ENCODE measurements around the gene RFTN1. TPM values are rescaled to one million over a fixed set of nuclear protein-coding genes. Genes with fewer than 3 reads are reported as not detected.

Gene RFTN1
- total RNA-seq, 1 donor from 2014 or later = 0.92 TPM

DNA sequence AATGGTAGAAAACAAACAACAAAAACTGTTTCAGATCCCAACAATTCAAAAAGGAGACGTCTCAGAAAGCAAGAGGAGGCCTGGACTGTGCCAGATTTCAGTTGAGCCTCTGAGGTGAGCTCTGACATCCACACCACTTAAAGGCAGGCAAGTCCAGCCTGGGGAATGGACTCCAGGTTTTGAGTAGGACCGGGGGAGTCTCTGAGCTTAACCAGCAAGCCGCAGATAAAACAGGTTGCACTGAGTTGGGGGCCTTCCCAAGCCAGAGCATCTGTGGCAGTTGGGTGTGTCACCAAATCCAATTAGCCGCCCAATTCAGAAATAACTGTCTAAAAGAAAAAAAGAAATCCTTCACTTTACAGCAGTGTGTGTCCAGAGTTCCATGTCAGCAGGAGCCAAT lies 193.8 kb downstream of the RFTN1 start:
- Mint-ChIP-seq H3K27me3 (ENCODE audit: insufficient read depth, low read depth) (peaks cover 2% of the 10 kb centered on the region), H3K4me1 (peaks cover 24% of the 10 kb centered on the region), H3K36me3 (peaks cover 6% of the 10 kb centered on the region), H3K27ac (peak overlapping the region; percentile 79), H3K9me3 (no peaks in the 10 kb centered on the region), H3K4me3 (peak overlapping the region; percentile 27)
- H3K79me2 ChIP-seq (ENCODE audit: low read depth) = no peaks in the 10 kb centered on the region
- no peak overlapping the region for H3K27ac ChIP-seq
- no peaks in the 10 kb centered on the region for H3K27me3 ChIP-seq
- H3K36me3 ChIP-seq = no peaks in the 10 kb centered on the region
- H3K9ac ChIP-seq = no peak overlapping the region
- no peaks in the 10 kb centered on the region for H4K20me1 ChIP-seq (ENCODE audit: low read depth)
- DNase-seq (ENCODE audit: low spot score) = no peak
- H2AFZ ChIP-seq (replicated peaks) = no peak overlapping the region
- TF ChIP-seq CTCF (IDR thresholded peaks at IDR 0.05) (no peak), EZH2 (IDR thresholded peaks at IDR 0.05) (no peak), EZH2phosphoT487 (IDR thresholded peaks at IDR 0.05) (no peak)
- no peaks in the 10 kb centered on the region for H3K9me3 ChIP-seq (ENCODE audit: low read depth)
- no peaks in the 10 kb centered on the region for H3F3A ChIP-seq (ENCODE audit: low read depth)
- H3K4me2 ChIP-seq = no peak overlapping the region
- H3K4me3 ChIP-seq = no peak overlapping the region
- H3K4me1 ChIP-seq = peaks cover 11% of the 10 kb centered on the region

DNA sequence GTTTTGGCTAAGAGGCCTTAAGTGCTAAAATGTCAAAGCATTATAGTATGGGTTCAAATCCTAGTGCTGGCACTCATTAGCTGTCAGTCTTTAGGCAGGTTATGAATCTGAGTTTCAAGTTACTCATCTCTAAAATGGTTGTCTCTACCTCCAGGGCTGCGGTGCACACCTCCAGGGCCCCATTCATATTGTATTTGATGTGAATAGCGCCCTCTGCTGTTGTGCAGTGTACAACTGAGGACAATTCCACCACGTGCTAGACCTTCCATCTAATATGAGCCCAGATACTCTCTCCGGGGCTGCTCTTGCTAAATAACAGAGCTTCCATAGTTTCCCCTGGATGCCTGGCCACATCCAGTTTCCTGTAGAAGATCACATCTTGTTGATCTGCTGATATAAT lies 194.2 kb downstream of the RFTN1 start:
- Histone ChIP-seq H3K27ac (no peak overlapping the region), H2AFZ (replicated peaks) (no peak overlapping the region), H4K20me1 (ENCODE audit: low read depth) (no peaks in the 10 kb centered on the region), H3K9ac (no peak overlapping the region), H3K9me3 (ENCODE audit: low read depth) (no peaks in the 10 kb centered on the region), H3K4me2 (no peak overlapping the region), H3K27me3 (no peaks in the 10 kb centered on the region), H3K36me3 (no peaks in the 10 kb centered on the region), H3K4me1 (peaks cover 11% of the 10 kb centered on the region), H3F3A (ENCODE audit: low read depth) (no peaks in the 10 kb centered on the region), H3K79me2 (ENCODE audit: low read depth) (no peaks in the 10 kb centered on the region), H3K4me3 (no peak overlapping the region)
- no peaks in the 10 kb centered on the region for H3K9me3 Mint-ChIP-seq
- H3K4me3 Mint-ChIP-seq = peak overlapping the region; percentile 27
- DNase-seq (ENCODE audit: low spot score) = peak; percentile 62
- peaks cover 2% of the 10 kb centered on the region for H3K27me3 Mint-ChIP-seq (ENCODE audit: insufficient read depth, low read depth)
- peaks cover 6% of the 10 kb centered on the region for H3K36me3 Mint-ChIP-seq
- TF ChIP-seq CTCF (IDR thresholded peaks at IDR 0.05) (peak; percentile 64), EZH2phosphoT487 (IDR thresholded peaks at IDR 0.05) (no peak), EZH2 (IDR thresholded peaks at IDR 0.05) (no peak)
- peak overlapping the region; percentile 79 for H3K27ac Mint-ChIP-seq
- H3K4me1 Mint-ChIP-seq = peaks cover 24% of the 10 kb centered on the region

DNA sequence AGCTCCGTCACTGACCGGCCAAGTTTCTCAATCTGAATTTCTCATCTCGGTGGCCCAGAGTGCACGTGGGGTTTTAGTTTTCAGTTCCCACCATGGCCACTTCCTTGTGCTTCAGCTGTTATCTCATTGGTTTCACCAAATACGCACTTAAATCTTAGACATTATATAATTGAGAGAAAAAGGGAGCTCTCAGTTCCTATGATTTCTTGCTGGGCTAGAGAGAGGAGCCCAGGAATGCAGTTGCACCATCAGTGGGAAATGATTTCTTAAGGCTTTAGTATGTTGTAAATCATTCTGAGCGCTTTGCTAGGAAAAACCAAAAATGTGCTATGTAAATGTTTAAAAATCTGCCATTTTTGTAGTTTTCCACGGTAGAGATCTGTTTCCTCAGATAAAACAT lies 195.3 kb downstream of the RFTN1 start:
- H3K9me3 ChIP-seq (ENCODE audit: low read depth) = no peaks in the 10 kb centered on the region
- Mint-ChIP-seq H3K27me3 (ENCODE audit: insufficient read depth, low read depth) (peaks cover 3% of the 10 kb centered on the region), H3K4me3 (no peak overlapping the region), H3K27ac (no peak overlapping the region), H3K4me1 (peaks cover 24% of the 10 kb centered on the region), H3K9me3 (no peaks in the 10 kb centered on the region), H3K36me3 (peaks cover 6% of the 10 kb centered on the region)
- H3K27ac ChIP-seq = no peak overlapping the region
- H3K4me1 ChIP-seq = peaks cover 11% of the 10 kb centered on the region
- H4K20me1 ChIP-seq (ENCODE audit: low read depth) = no peaks in the 10 kb centered on the region
- H3K27me3 ChIP-seq = no peaks in the 10 kb centered on the region
- TF ChIP-seq EZH2 (IDR thresholded peaks at IDR 0.05) = no peak
- no peak for TF ChIP-seq EZH2phosphoT487 (IDR thresholded peaks at IDR 0.05)
- no peak for TF ChIP-seq CTCF (IDR thresholded peaks at IDR 0.05)
- no peaks in the 10 kb centered on the region for H3F3A ChIP-seq (ENCODE audit: low read depth)
- H3K4me2 ChIP-seq = no peak overlapping the region
- H3K79me2 ChIP-seq (ENCODE audit: low read depth) = no peaks in the 10 kb centered on the region
- H3K4me3 ChIP-seq = no peak overlapping the region
- no peaks in the 10 kb centered on the region for H3K36me3 ChIP-seq
- H3K9ac ChIP-seq = no peak overlapping the region
- DNase-seq (ENCODE audit: low spot score) = no peak
- H2AFZ ChIP-seq (replicated peaks) = no peak overlapping the region
